Activated CD4-positive, alpha-beta memory T cell treated with anti-CD3 and anti-CD28 coated beads, Interleukin-2, amount 10 ng/mL, durations not matched to agents 7 days and 5 days (primary cell): ENCODE data around the gene SMIM38. TPM values are rescaled to one million over a fixed set of nuclear protein-coding genes. Genes with fewer than 3 reads are reported as not detected.

Experiments
- CTCF ChIA-PET: fragments of 350-600 bp; sonication (Branson Sonifier 250); formaldehyde crosslinking; loops from one replicate; lab custom pipeline; 2021; ENCODE audit warnings: antibody characterized with exemption, inconsistent platforms; lab: Charles Lee
- POLR2A ChIA-PET: fragments of 350-600 bp; sonication (Branson Sonifier 250); formaldehyde crosslinking; loops from one replicate; lab custom pipeline; 2021; ENCODE audit warnings: antibody characterized with exemption; lab: Charles Lee
- DNase-seq: peaks from one replicate; pipeline ENCODE4 v3.0.0-alpha.2; 2020
- H3K27ac Mint-ChIP-seq: one replicate; pipeline ENCODE4 v1.8.0; 2021; ENCODE audit warnings: mild to moderate bottlenecking, mixed read lengths
- H3K27me3 Mint-ChIP-seq: one replicate; pipeline ENCODE4 v1.8.0; 2021; ENCODE audit warnings: mixed read lengths
- H3K36me3 Mint-ChIP-seq: one replicate; pipeline ENCODE4 v1.8.0; 2021; ENCODE audit warnings: low read depth, mixed read lengths
- H3K4me1 Mint-ChIP-seq: one replicate; pipeline ENCODE4 v1.8.0; 2021; ENCODE audit warnings: mixed read lengths
- H3K4me3 Mint-ChIP-seq: one replicate; pipeline ENCODE4 v1.8.0; 2021; ENCODE audit warnings: mild to moderate bottlenecking, mixed read lengths
- H3K9me3 Mint-ChIP-seq: one replicate; pipeline ENCODE4 v1.8.0; 2021; ENCODE audit warnings: mixed read lengths
- total RNA-seq, 2 experiments: library from RNA; stranded (reverse); gene quantifications; one replicate each; pipeline ENCODE4 v1.2.3, GENCODE V29; 2021

SMIM38 gene
- total RNA-seq, 2 experiments from 2014 or later, result 0.13 to 0.18 TPM

- no peaks in the 10 kb centered on the region for H3K36me3 Mint-ChIP-seq
- no peaks in the 10 kb centered on the region for H3K4me1 Mint-ChIP-seq
- no peak overlapping the region for H3K4me3 Mint-ChIP-seq
- H3K27me3 Mint-ChIP-seq, result peaks cover 2% of the 10 kb centered on the region
- POLR2A ChIA-PET, result no interaction called here
- DNase-seq, result no peak
- CTCF ChIA-PET, result no interaction called here
- H3K27ac Mint-ChIP-seq, result no peak overlapping the region
- peaks cover 9% of the 10 kb centered on the region for H3K9me3 Mint-ChIP-seq
These were observed 37.9 kb downstream of the SMIM38 start for GRCh38 chr11:69193629-69194028.

- Mint-ChIP-seq H3K27ac (no peak overlapping the region), H3K9me3 (peaks cover 5% of the 10 kb centered on the region), H3K4me1 (no peaks in the 10 kb centered on the region), H3K36me3 (no peaks in the 10 kb centered on the region), H3K27me3 (peaks cover 2% of the 10 kb centered on the region), H3K4me3 (no peak overlapping the region)
- CTCF ChIA-PET, result no interaction called here
- POLR2A ChIA-PET, result no interaction called here
- no peak for DNase-seq
These were observed 38.7 kb downstream of the SMIM38 start for GRCh38 chr11:69194396-69194795.

- no peak overlapping the region for H3K27ac Mint-ChIP-seq
- ChIA-PET POLR2A (no interaction called here), CTCF (no interaction called here)
These were observed 39.2 kb downstream of the SMIM38 start for GRCh38 chr11:69194956-69195355.

GRCh38 chr11:69195824-69196782 lies 40.4 kb downstream of the SMIM38 start:
- Mint-ChIP-seq H3K27me3 (peaks cover 2% of the 10 kb centered on the region), H3K27ac (no peak overlapping the region), H3K4me3 (no peak overlapping the region), H3K36me3 (no peaks in the 10 kb centered on the region), H3K4me1 (no peaks in the 10 kb centered on the region), H3K9me3 (peaks cover 5% of the 10 kb centered on the region)
- ChIA-PET CTCF (no interaction called here), POLR2A (no interaction called here)
- no peak for DNase-seq

More at GRCh38 chr11:69194956-69195355, 39.2 kb downstream of the SMIM38 start:
- no peaks in the 10 kb centered on the region for H3K36me3 Mint-ChIP-seq
- H3K27me3 Mint-ChIP-seq, result peaks cover 2% of the 10 kb centered on the region
- H3K4me1 Mint-ChIP-seq, result no peaks in the 10 kb centered on the region
- H3K4me3 Mint-ChIP-seq, result no peak overlapping the region
- DNase-seq, result no peak
- H3K9me3 Mint-ChIP-seq, result peaks cover 5% of the 10 kb centered on the region

GRCh38 chr11:69196783-69197169 lies 41.0 kb downstream of the SMIM38 start:
- DNase-seq, result no peak
- Mint-ChIP-seq H3K36me3 (no peaks in the 10 kb centered on the region), H3K9me3 (peaks cover 5% of the 10 kb centered on the region), H3K27me3 (peaks cover 2% of the 10 kb centered on the region), H3K4me1 (no peaks in the 10 kb centered on the region), H3K4me3 (no peak overlapping the region), H3K27ac (no peak overlapping the region)
- ChIA-PET POLR2A (no interaction called here), CTCF (no interaction called here)

GRCh38 chr11:69198891-69199582 lies 43.3 kb downstream of the SMIM38 start:
- Mint-ChIP-seq H3K4me3 (no peak overlapping the region), H3K4me1 (no peaks in the 10 kb centered on the region), H3K27me3 (peaks cover 2% of the 10 kb centered on the region), H3K9me3 (peaks cover 5% of the 10 kb centered on the region), H3K36me3 (no peaks in the 10 kb centered on the region), H3K27ac (no peak overlapping the region)
- DNase-seq, result no peak
- ChIA-PET POLR2A (no interaction called here), CTCF (no interaction called here)

GRCh38 chr11:69199583-69200315 lies 44.0 kb downstream of the SMIM38 start:
- POLR2A ChIA-PET, result no interaction called here
- Mint-ChIP-seq H3K36me3 (no peaks in the 10 kb centered on the region), H3K4me1 (no peaks in the 10 kb centered on the region), H3K27ac (no peak overlapping the region), H3K27me3 (no peaks in the 10 kb centered on the region), H3K4me3 (no peak overlapping the region), H3K9me3 (no peaks in the 10 kb centered on the region)
- CTCF ChIA-PET, result interaction anchor here (0.7 kb wide), 1 partner anchor 477 kb away, joined by 4 read pairs; no protein-coding TSS in a partner anchor
- DNase-seq, result no peak

- H3K27ac Mint-ChIP-seq, result no peak overlapping the region
These were observed 44.8 kb downstream of the SMIM38 start for GRCh38 chr11:69200331-69201065.

GRCh38 chr11:69201066-69201365 lies 45.3 kb downstream of the SMIM38 start:
- POLR2A ChIA-PET, result no interaction called here
- H3K27ac Mint-ChIP-seq, result no peak overlapping the region
- no peaks in the 10 kb centered on the region for H3K36me3 Mint-ChIP-seq
- H3K27me3 Mint-ChIP-seq, result no peaks in the 10 kb centered on the region
- no peaks in the 10 kb centered on the region for H3K9me3 Mint-ChIP-seq
- no peaks in the 10 kb centered on the region for H3K4me1 Mint-ChIP-seq
- H3K4me3 Mint-ChIP-seq, result no peak overlapping the region
- CTCF ChIA-PET, result no interaction called here
- no peak for DNase-seq

More at GRCh38 chr11:69200331-69201065, 44.8 kb downstream of the SMIM38 start:
- H3K4me1 Mint-ChIP-seq, result no peaks in the 10 kb centered on the region
- no peaks in the 10 kb centered on the region for H3K36me3 Mint-ChIP-seq
- POLR2A ChIA-PET, result no interaction called here
- H3K4me3 Mint-ChIP-seq, result no peak overlapping the region
- H3K27me3 Mint-ChIP-seq, result no peaks in the 10 kb centered on the region
- CTCF ChIA-PET, result interaction anchor here (0.7 kb wide), 1 partner anchor 476 kb away, joined by 4 read pairs; no protein-coding TSS in a partner anchor
- no peaks in the 10 kb centered on the region for H3K9me3 Mint-ChIP-seq
- no peak for DNase-seq

- no peak for DNase-seq
- no peaks in the 10 kb centered on the region for H3K27me3 Mint-ChIP-seq
- no peak overlapping the region for H3K4me3 Mint-ChIP-seq
- H3K4me1 Mint-ChIP-seq, result no peaks in the 10 kb centered on the region
- no peak overlapping the region for H3K27ac Mint-ChIP-seq
- CTCF ChIA-PET, result no interaction called here
- POLR2A ChIA-PET, result no interaction called here
- H3K9me3 Mint-ChIP-seq, result no peaks in the 10 kb centered on the region
- no peaks in the 10 kb centered on the region for H3K36me3 Mint-ChIP-seq
These were observed 46.1 kb downstream of the SMIM38 start for GRCh38 chr11:69201764-69202370.

GRCh38 chr11:69202511-69203221 lies 46.9 kb downstream of the SMIM38 start:
- no peaks in the 10 kb centered on the region for H3K4me1 Mint-ChIP-seq
- no peak for DNase-seq
- no peak overlapping the region for H3K4me3 Mint-ChIP-seq

GRCh38 chr11:69203381-69203780 lies 47.6 kb downstream of the SMIM38 start:
- H3K9me3 Mint-ChIP-seq, result no peaks in the 10 kb centered on the region
- H3K36me3 Mint-ChIP-seq, result no peaks in the 10 kb centered on the region
- DNase-seq, result no peak
- no peak overlapping the region for H3K4me3 Mint-ChIP-seq
- no peak overlapping the region for H3K27ac Mint-ChIP-seq
- ChIA-PET CTCF (no interaction called here), POLR2A (no interaction called here)
- H3K4me1 Mint-ChIP-seq, result no peaks in the 10 kb centered on the region
- no peaks in the 10 kb centered on the region for H3K27me3 Mint-ChIP-seq

More at GRCh38 chr11:69202511-69203221, 46.9 kb downstream of the SMIM38 start:
- Mint-ChIP-seq H3K27ac (no peak overlapping the region), H3K27me3 (no peaks in the 10 kb centered on the region), H3K9me3 (no peaks in the 10 kb centered on the region), H3K36me3 (no peaks in the 10 kb centered on the region)
- ChIA-PET POLR2A (no interaction called here), CTCF (no interaction called here)
